Fibroblast of the conjunctiva (primary cell): ENCODE data around the gene FKBP1A.
A peak's percentile ranks its signal among the peaks of the same experiment; 100 is the strongest.

Experiments used
- DNase-seq: peaks from one replicate; pipeline ENCODE4 v3.0.0-alpha.2; 2010; ENCODE audit warnings: low read depth

The FKBP1A gene

GRCh38 chr20:1392693-1393506 lies at the start of gene FKBP1A:
Gene FKBP1A (minus strand): TSS chr20:1393054. CDS start chr20:1392998, 56 bp downstream.
- peak; percentile 72 for DNase-seq

GRCh38 chr20:1442304-1442703 lies 49.5 kb upstream of the FKBP1A start:
- DNase-seq = no peak

GRCh38 chr20:1441133-1441532 lies 48.3 kb upstream of the FKBP1A start:
- no peak for DNase-seq

GRCh38 chr20:1440024-1440423 lies 47.2 kb upstream of the FKBP1A start:
- no peak for DNase-seq

- no peak for DNase-seq
These were observed 45.5 kb upstream of the FKBP1A start for GRCh38 chr20:1438361-1438760.

- peak; percentile 83 for DNase-seq
These were observed 44.5 kb upstream of the FKBP1A start for GRCh38 chr20:1437235-1437904.

GRCh38 chr20:1436263-1436662 lies 43.4 kb upstream of the FKBP1A start:
- no peak for DNase-seq

GRCh38 chr20:1435337-1435699 lies 42.5 kb upstream of the FKBP1A start:
- no peak for DNase-seq

- peak; percentile 49 for DNase-seq
These were observed 41.9 kb upstream of the FKBP1A start for GRCh38 chr20:1434571-1435336.

GRCh38 chr20:1431158-1431557 lies 38.3 kb upstream of the FKBP1A start:
- DNase-seq = no peak

- no peak for DNase-seq
These were observed 37.2 kb upstream of the FKBP1A start for GRCh38 chr20:1430004-1430451.

GRCh38 chr20:1429143-1429728 lies 36.4 kb upstream of the FKBP1A start:
- no peak for DNase-seq

- no peak for DNase-seq
These were observed 34.7 kb upstream of the FKBP1A start for GRCh38 chr20:1427457-1428054.

- DNase-seq = no peak
These were observed 33.5 kb upstream of the FKBP1A start for GRCh38 chr20:1426231-1426849.

GRCh38 chr20:1424336-1424735 lies 31.5 kb upstream of the FKBP1A start:
- DNase-seq = no peak

- DNase-seq = peak; percentile 46
These were observed 30.8 kb upstream of the FKBP1A start for GRCh38 chr20:1423625-1424106.

- DNase-seq = no peak
These were observed 30.4 kb upstream of the FKBP1A start for GRCh38 chr20:1423206-1423605.

- no peak for DNase-seq
These were observed 29.9 kb upstream of the FKBP1A start for GRCh38 chr20:1422753-1423152.

GRCh38 chr20:1420066-1420465 lies 27.2 kb upstream of the FKBP1A start:
- DNase-seq = no peak

GRCh38 chr20:1418350-1418749 lies 25.5 kb upstream of the FKBP1A start:
- no peak for DNase-seq

- no peak for DNase-seq
These were observed 24.9 kb upstream of the FKBP1A start for GRCh38 chr20:1417790-1418189.
